CD14-positive monocyte (primary cell): ENCODE data around the gene HDAC4. TPM values are rescaled to one million over a fixed set of nuclear protein-coding genes. Genes with fewer than 3 reads are reported as not detected.

Experiments used
- DNase-seq, 3 donors: peaks; one replicate each; pipeline ENCODE4 v3.0.0-alpha.2; 2011 to 2022
- H2AFZ ChIP-seq: 2 replicates; pipeline ENCODE4 v1.6.0; 2012; ENCODE audit warnings: mild to moderate bottlenecking, low read depth, low read length, inconsistent platforms; ENCODE audit not compliant: insufficient read depth, poor library complexity, severe bottlenecking
- H3K27ac ChIP-seq, 2 donors: 1 replicate in 1 of 2; 2 replicates in 1 of 2; pipeline ENCODE4 v1.5.1; 2012 to 2013; ENCODE audit warnings: low read length in 2 of 2, control low read depth in 1 of 2, inconsistent platforms in 1 of 2, low read depth in 1 of 2, mild to moderate bottlenecking in 1 of 2
- H3K27me3 ChIP-seq, 2 donors: one replicate each; pipeline versions ENCODE4 v1.6.0 to v1.6.1; 2011 to 2013; ENCODE audit warnings: low read length in 2 of 2; ENCODE audit not compliant: control insufficient read depth in 2 of 2, insufficient read depth in 2 of 2
- H3K36me3 ChIP-seq, 2 donors: replicated peaks in 1 of 2; 1 replicate in 1 of 2; 2 replicates in 1 of 2; pipeline versions ENCODE4 v1.5.1 to v1.6.1; 2012 to 2013; ENCODE audit warnings: low read length in 2 of 2, control low read depth in 1 of 2, inconsistent platforms in 1 of 2, mild to moderate bottlenecking in 1 of 2; ENCODE audit not compliant: insufficient read depth in 2 of 2, control insufficient read depth in 1 of 2
- H3K4me1 ChIP-seq, 2 donors: 1 replicate in 1 of 2; 2 replicates in 1 of 2; pipeline versions ENCODE4 v1.5.1 to v1.6.1; 2012 to 2013; ENCODE audit warnings: low read length in 2 of 2, control low read depth in 1 of 2, inconsistent platforms in 1 of 2, mild to moderate bottlenecking in 1 of 2, moderate library complexity in 1 of 2; ENCODE audit not compliant: insufficient read depth in 2 of 2, control insufficient read depth in 1 of 2
- H3K4me2 ChIP-seq: replicated peaks from 2 replicates; pipeline ENCODE3; 2012; ENCODE audit warnings: low read length, moderate library complexity, mild to moderate bottlenecking; ENCODE audit not compliant: poor library complexity, severe bottlenecking; ENCODE audit errors: extremely low read depth
- H3K4me3 ChIP-seq, 3 experiments: fragments of 200-600 bp in 1 of 3; sonication (generic) in 1 of 3; replicated peaks in 1 of 3; 1 replicate in 2 of 3; 2 replicates in 1 of 3; pipeline ENCODE4 v1.5.1; 2011 to 2013; ENCODE audit warnings: low read length in 3 of 3, mild to moderate bottlenecking in 3 of 3, control low read depth in 2 of 3, low read depth in 2 of 3, inconsistent platforms in 1 of 3, moderate library complexity in 1 of 3
- H3K79me2 ChIP-seq: 2 replicates; pipeline ENCODE4 v1.6.0; 2012; ENCODE audit warnings: mild to moderate bottlenecking, control low read depth, inconsistent platforms, low read length, moderate library complexity; ENCODE audit not compliant: insufficient read depth
- H3K9ac ChIP-seq: 2 replicates; pipeline ENCODE4 v1.6.0; 2017; ENCODE audit warnings: low read length, mild to moderate bottlenecking; ENCODE audit not compliant: insufficient read depth, poor library complexity, severe bottlenecking
- H3K9me3 ChIP-seq, 2 donors: replicated peaks in 1 of 2; 1 replicate in 1 of 2; 2 replicates in 1 of 2; pipeline versions ENCODE4 v1.5.1 to v1.6.1; 2012 to 2013; ENCODE audit warnings: low read length in 2 of 2, control low read depth in 1 of 2; ENCODE audit not compliant: control insufficient read depth in 1 of 2, insufficient read depth in 1 of 2
- H4K20me1 ChIP-seq: 2 replicates; pipeline ENCODE4 v1.6.0; 2012; ENCODE audit warnings: mild to moderate bottlenecking, low read length, control low read depth, moderate library complexity; ENCODE audit not compliant: insufficient read depth
- H3K27ac Mint-ChIP-seq, 7 donors: one replicate each; pipeline ENCODE4 v1.8.0; 2020; ENCODE audit warnings: mild to moderate bottlenecking in 7 of 7, mixed read lengths in 7 of 7, moderate library complexity in 6 of 7, inconsistent platforms in 2 of 7
- H3K27me3 Mint-ChIP-seq, 3 donors: one replicate each; pipeline ENCODE4 v1.8.0; 2021 to 2022; ENCODE audit warnings: low read depth in 3 of 3, mild to moderate bottlenecking in 3 of 3, mixed read lengths in 3 of 3, moderate library complexity in 3 of 3, inconsistent platforms in 1 of 3
- H3K36me3 Mint-ChIP-seq, 2 donors: one replicate each; pipeline ENCODE4 v1.8.0; 2020; ENCODE audit warnings: mixed read lengths in 2 of 2, inconsistent platforms in 1 of 2, mild to moderate bottlenecking in 1 of 2
- H3K4me1 Mint-ChIP-seq: one replicate; pipeline ENCODE4 v1.8.0; 2020; ENCODE audit warnings: mild to moderate bottlenecking, mixed read lengths
- H3K4me3 Mint-ChIP-seq, 2 donors: one replicate each; pipeline ENCODE4 v1.8.0; 2020; ENCODE audit warnings: mild to moderate bottlenecking in 2 of 2, mixed read lengths in 2 of 2, moderate library complexity in 1 of 2
- H3K9me3 Mint-ChIP-seq, 7 donors: one replicate each; pipeline ENCODE4 v1.8.0; 2020 to 2022; ENCODE audit warnings: mixed read lengths in 7 of 7, mild to moderate bottlenecking in 6 of 7, moderate library complexity in 6 of 7, inconsistent platforms in 2 of 7
- CTCF ChIP-seq: fragments of 200-600 bp; IDR thresholded peaks from one replicate; pipeline ENCODE4 v1.8.0; 2022; ENCODE audit warnings: antibody characterized with exemption, mild to moderate bottlenecking
- WGBS: methylation state at CpG from one replicate; pipeline ENCODE4 v1.1.5; 2013; ENCODE audit warnings: missing lambda C conversion rate; ENCODE audit not compliant: insufficient coverage; 5-methylcytosine and 5-hydroxymethylcytosine counted together
- intact Hi-C, 2 donors: fragments of 100-400 bp; cut with micrococcal nuclease; formaldehyde crosslinking; loops; one replicate each; pipeline versions ENCODE4 v1.15.0 to v1.15.1; 2023
- polyA plus RNA-seq, 3 donors: library from polyadenylated mRNA; depleted of rRNA in 1 of 3; unstranded in 2 of 3; stranded (reverse) in 1 of 3; fragments of 300-500 nt in 2 of 3; fragments of >200 nt in 1 of 3; fragmentation: Illumina TruSeq in 2 of 3; gene quantifications; 1 replicate in 2 of 3; 2 replicates in 1 of 3; pipeline ENCODE4 v1.2.3, GENCODE V29; 2012 to 2021

The HDAC4 gene
- polyA plus RNA-seq, 3 donors = 3.3 to 23.0 (median 4.5) TPM

GRCh38 chr2:239374896-239375277, 25.9 kb downstream of the HDAC4 start:
- no peaks in the 10 kb centered on the region for H3K9me3 ChIP-seq
- peak overlapping the region in 4 of 7 donors; percentile 43 to 69 (median 48) for H3K27ac Mint-ChIP-seq
- H3K27me3 Mint-ChIP-seq = no peaks in the 10 kb centered on the region
- H3K27me3 ChIP-seq = no peaks in the 10 kb centered on the region
- intact Hi-C loops = no loop called here
- no peak overlapping the region for H3K27ac ChIP-seq
- H3K4me3 Mint-ChIP-seq = no peak overlapping the region
- 98% methylated on average over 12 of the region's 13 CpGs for WGBS
- no peak overlapping the region for H3K9ac ChIP-seq
- no peak for DNase-seq
- H3K36me3 ChIP-seq = peaks cover 14 to 41% of the 10 kb centered on the region in 2 donors
- no peak overlapping the region for H3K4me3 ChIP-seq
- H4K20me1 ChIP-seq = peaks cover 15% of the 10 kb centered on the region
- peaks cover 19 to 23% of the 10 kb centered on the region in 2 donors for H3K4me1 ChIP-seq
- H3K4me1 Mint-ChIP-seq = peaks cover 27% of the 10 kb centered on the region
- TF ChIP-seq CTCF = no peak
- peaks cover 0 to under 1% (median 0%) of the 10 kb centered on the region in 7 donors for H3K9me3 Mint-ChIP-seq
- no peak overlapping the region for H3K4me2 ChIP-seq
- H2AFZ ChIP-seq = no peak overlapping the region
- peaks cover 88% of the 10 kb centered on the region for H3K79me2 ChIP-seq
- H3K36me3 Mint-ChIP-seq = peaks cover 21 to 44% of the 10 kb centered on the region in 2 donors

- Histone ChIP-seq H3K9me3 (no peaks in the 10 kb centered on the region), H3K27ac (no peak overlapping the region), H3K4me1 (peaks cover 13 to 16% of the 10 kb centered on the region in 2 donors), H3K9ac (no peak overlapping the region), H4K20me1 (peaks cover 7% of the 10 kb centered on the region), H2AFZ (no peak overlapping the region), H3K4me3 (no peak overlapping the region), H3K4me2 (no peak overlapping the region), H3K36me3 (peaks cover 11 to 48% of the 10 kb centered on the region in 2 donors), H3K79me2 (peaks cover 88% of the 10 kb centered on the region), H3K27me3 (no peaks in the 10 kb centered on the region)
- Mint-ChIP-seq H3K4me3 (no peak overlapping the region), H3K27ac (no peak overlapping the region), H3K4me1 (peaks cover 14% of the 10 kb centered on the region), H3K36me3 (peaks cover 10 to 38% of the 10 kb centered on the region in 2 donors), H3K27me3 (no peaks in the 10 kb centered on the region), H3K9me3 (no peaks in the 10 kb centered on the region)
- 100% methylated on average over 4 of the region's 13 CpGs for WGBS
- intact Hi-C loops = no loop called here
- TF ChIP-seq CTCF = no peak
- DNase-seq = no peak
These were observed 28.0 kb downstream of the HDAC4 start for GRCh38 chr2:239372835-239373234.
